Choroid plexus epithelial cell (primary cell): ENCODE data around the gene TSPAN19.
A peak's percentile ranks its signal among the peaks of the same experiment; 100 is the strongest.

Experiments used
- DNase-seq: peaks from one replicate; pipeline ENCODE4 v3.0.0-alpha.2; 2010; ENCODE audit warnings: low read depth
- H3K4me3 ChIP-seq: 2 replicates; pipeline ENCODE4 v1.5.1; 2011; ENCODE audit warnings: low read depth, mild to moderate bottlenecking, control low read depth, low read length, moderate library complexity
- TF ChIP-seq, protein P1 (sequence below): conservative IDR thresholded peaks from 2 replicates; pipeline ENCODE4 v1.5.1; 2011; ENCODE audit warnings: low read depth, mild to moderate bottlenecking, control low read depth, inconsistent platforms, low read length, moderate library complexity

The TSPAN19 gene

DNA sequence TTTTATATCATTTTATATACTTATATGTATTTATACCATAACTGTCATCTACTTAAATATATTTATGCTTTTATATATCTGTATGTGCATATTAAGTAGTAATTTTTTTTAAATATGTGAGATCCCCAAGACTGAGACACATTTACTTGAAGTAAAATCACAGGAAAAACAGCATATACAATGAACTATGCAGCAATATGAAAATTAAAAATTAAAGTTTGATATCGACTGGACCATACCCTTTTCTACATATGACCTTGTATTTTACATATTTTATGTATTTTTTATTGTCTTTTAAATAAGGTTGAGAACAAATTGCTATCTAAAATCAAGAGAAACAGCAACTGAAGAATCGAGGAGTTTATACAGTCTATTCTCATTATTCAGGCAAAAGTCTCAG, 50.0 kb downstream of the TSPAN19 start:
- DNase-seq: no peak
- TF ChIP-seq, protein P1, sequence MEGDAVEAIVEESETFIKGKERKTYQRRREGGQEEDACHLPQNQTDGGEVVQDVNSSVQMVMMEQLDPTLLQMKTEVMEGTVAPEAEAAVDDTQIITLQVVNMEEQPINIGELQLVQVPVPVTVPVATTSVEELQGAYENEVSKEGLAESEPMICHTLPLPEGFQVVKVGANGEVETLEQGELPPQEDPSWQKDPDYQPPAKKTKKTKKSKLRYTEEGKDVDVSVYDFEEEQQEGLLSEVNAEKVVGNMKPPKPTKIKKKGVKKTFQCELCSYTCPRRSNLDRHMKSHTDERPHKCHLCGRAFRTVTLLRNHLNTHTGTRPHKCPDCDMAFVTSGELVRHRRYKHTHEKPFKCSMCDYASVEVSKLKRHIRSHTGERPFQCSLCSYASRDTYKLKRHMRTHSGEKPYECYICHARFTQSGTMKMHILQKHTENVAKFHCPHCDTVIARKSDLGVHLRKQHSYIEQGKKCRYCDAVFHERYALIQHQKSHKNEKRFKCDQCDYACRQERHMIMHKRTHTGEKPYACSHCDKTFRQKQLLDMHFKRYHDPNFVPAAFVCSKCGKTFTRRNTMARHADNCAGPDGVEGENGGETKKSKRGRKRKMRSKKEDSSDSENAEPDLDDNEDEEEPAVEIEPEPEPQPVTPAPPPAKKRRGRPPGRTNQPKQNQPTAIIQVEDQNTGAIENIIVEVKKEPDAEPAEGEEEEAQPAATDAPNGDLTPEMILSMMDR: no peak
- H3K4me3 ChIP-seq: no peak overlapping the region

DNA sequence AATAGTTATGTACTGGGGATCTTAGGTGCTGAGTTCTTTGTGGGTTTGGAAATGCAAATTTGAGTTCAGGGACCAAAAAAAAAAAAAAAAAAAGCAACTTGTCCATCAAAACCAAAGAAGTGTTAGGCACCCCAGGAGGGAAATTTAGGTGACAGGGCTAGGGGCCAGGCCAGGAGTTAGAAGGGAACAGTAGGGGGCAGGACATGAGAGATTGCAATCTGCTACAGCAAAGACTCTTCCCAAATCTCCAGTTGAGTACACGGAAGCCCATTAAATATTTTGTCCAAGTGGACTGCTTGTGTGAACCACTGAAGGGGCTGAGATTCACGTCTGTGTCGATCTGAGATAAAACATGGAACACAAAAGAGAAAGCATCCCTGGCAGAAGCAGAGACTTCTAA, 52.8 kb downstream of the TSPAN19 start:
- TF ChIP-seq, protein P1: peak; percentile 2
- no peak for DNase-seq
- H3K4me3 ChIP-seq: no peak overlapping the region

DNA sequence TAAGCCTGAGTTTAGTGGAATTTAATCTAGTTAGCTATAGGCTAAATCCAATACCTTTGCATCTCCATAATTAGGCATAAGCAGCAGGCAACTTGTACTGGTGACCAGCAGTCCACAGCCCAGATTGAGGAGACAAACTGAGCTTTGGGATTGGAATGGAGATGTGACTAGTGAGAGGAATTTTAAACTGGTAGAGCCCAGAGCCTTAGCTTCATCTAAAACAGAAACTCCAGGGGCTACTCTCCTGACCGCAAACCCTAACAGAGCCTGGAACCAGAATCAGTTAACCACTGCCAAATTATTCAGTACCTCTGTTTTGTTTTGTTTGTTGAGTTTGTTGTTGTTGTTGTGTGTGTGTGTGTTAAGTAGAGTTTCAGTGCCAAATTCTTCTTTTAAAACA, 53.2 kb downstream of the TSPAN19 start:
- TF ChIP-seq, protein P1: no peak
- no peak for DNase-seq
- no peak overlapping the region for H3K4me3 ChIP-seq

DNA sequence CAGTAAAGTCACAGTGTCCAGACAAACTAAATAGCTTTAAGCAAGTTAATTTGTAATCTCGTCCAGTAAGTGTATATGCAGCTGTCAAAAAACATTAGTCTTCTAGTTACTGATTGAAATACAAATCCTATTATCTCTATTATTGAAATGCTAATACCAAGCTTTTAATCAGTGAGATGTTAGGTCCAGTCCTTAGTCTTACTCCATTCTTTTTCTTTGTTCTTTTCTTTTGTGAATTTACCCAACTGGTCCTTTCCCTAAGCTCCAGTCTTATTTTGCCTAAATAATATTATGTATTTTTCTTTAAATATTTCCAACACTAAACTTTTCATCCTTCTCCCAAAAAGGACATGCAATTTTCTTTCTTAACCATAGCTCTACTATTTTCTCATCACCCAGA, 57.2 kb downstream of the TSPAN19 start:
- no peak overlapping the region for H3K4me3 ChIP-seq
- TF ChIP-seq, protein P1: no peak
- no peak for DNase-seq

DNA sequence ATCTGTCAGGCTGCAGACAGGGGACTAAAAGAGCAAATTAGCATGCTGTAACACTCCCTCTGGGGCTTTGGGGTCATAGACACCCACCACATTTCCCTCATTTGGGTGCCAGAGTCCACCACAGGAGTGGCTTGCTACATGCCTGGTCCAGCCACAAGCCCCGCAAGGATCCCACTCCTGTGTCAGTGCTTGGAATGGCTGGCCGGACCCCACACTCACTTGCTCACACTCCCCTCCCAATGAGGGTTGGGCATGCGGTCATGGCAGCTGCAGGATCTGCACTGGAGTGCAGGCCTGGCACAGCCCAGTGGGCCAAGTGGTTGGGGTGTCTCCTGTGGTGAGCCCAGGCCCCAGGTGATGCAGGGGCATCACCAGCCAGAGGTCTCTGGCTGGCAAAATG, 59.9 kb downstream of the TSPAN19 start:
- DNase-seq: no peak
- TF ChIP-seq, protein P1: no peak
- H3K4me3 ChIP-seq: no peak overlapping the region

DNA sequence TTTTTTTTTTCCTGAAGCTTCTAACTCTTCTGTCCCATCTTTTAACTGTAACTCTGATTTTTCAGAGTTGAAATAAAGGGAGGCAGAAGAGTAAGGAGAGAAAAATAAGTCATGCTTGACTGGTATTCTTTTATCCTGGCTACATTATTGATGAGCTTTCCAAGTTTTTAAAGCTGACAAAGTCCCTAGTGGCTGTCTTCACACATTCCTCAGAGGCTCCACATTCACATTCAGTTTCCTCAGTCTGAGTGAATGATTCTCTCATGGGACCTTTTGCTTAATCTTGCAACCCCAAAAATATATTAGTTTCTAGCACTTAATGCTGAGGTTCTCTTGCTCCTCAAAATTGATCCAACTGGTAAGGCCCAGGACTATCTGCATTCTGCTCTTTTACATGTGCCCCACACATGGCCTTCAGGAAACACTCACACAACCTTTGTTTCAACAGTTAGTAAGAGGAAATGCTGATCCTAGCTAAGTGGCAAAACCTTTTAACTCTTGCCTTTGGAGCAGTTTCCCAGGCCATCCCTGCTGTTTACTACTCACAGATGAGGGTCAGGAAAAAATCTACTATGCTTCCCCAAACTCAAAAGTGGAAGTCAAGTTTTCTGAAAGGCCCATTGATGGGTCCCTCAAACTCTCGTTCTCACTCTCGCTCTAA, 61.8 kb downstream of the TSPAN19 start:
- DNase-seq: no peak
- TF ChIP-seq, protein P1: no peak
- H3K4me3 ChIP-seq: no peak overlapping the region

DNA sequence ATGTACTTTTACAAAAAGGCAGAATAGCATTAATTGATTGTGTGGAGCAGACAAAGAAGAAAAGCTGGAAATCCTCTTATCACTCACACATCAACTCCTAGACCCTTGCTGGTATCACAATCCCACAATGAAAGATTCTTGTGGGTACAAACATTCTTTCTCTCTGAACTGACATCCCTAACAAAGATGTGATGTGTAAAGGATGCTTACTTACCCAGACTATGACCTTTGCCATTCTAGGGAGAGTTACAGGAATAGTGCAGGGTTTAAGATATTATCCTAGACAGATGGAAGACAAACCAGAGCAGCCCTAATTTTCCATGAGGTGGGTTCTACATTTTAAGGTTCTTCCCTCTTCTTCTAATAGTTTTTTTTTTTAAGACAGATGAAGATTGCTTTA, 63.1 kb downstream of the TSPAN19 start:
- H3K4me3 ChIP-seq: no peak overlapping the region
- TF ChIP-seq, protein P1: no peak
- no peak for DNase-seq
